GM19467 (cell line): ENCODE results near the gene CABP2.
"Not testable (repeated sequence)": the region's sequence is repeated elsewhere in the genome, so short reads cannot be mapped to it uniquely, and the experiment has no call there.

ENCODE experiments used
- ATAC-seq: cut with Tn5 transposase; IDR thresholded peaks from one replicate; pipeline ENCODE4 v1.9.1; 2021; ENCODE audit warnings: mild to moderate bottlenecking, moderate library complexity; ENCODE audit not compliant: unreplicated experiment

The CABP2 gene

GRCh38 chr11:67539550-67539949, 16.3 kb upstream of the CABP2 start:
- ATAC-seq, result no peak

- no peak for ATAC-seq
These were observed 15.7 kb upstream of the CABP2 start for GRCh38 chr11:67538823-67539505.

DNA sequence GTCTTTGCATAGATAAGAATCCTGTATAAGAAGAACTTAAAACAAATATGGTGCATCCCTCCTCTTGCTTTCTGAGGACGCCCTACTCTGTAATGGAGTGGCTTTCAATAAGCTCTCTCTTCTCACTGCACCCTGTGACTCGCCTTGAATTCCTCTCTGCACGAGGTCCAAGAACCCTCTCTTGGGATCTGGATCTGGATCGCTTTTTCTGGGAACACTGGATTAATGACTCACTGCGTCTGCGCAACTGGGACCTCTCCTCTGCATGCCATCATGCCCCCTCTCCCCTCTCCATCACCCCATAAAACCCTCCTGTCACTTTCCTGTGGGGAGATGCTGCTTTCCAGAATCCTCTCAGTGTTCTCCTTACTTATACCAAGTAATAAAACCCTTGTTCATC, 15.1 kb upstream of the CABP2 start:
- no peak for ATAC-seq

DNA sequence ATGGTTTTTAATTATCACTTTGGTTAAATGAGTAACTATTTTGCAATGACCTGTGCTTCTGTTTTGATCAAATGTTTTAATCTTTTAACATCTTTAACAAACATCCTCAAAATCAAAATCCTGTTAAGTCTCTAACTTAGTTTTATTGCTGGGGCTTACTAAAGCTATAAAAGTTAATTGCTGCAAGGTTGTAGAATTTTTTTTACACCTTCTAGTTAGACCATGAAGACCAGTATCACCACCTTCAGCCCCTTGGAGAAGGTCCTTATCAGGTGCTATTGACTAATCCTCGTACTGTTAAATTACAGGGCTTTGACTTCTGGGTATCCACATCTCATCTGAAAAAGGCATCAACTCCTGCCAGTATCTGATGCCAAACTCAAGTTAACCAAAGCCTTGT, 12.3 kb upstream of the CABP2 start:
- ATAC-seq, result no peak

GRCh38 chr11:67534070-67534679, 10.9 kb upstream of the CABP2 start:
- ATAC-seq, result no peak

- no peak for ATAC-seq
These were observed 9.6 kb upstream of the CABP2 start for GRCh38 chr11:67532889-67533288.

DNA sequence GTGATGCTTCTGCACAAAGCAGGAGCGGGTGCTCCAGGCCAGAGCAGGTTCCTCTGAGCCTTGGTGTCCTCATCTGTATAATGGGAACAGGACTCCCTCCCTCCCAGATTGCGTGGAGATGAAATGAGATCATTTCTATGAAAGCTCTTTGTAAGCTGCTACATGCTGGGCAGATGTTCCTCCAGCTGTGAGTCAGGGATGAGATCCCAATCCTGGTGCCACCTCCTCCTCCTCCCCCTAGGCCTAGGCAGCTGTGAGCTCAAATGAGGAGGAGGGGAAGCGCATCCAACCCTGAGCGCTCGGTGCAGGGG, 7.0 kb upstream of the CABP2 start:
- ATAC-seq, result no peak

DNA sequence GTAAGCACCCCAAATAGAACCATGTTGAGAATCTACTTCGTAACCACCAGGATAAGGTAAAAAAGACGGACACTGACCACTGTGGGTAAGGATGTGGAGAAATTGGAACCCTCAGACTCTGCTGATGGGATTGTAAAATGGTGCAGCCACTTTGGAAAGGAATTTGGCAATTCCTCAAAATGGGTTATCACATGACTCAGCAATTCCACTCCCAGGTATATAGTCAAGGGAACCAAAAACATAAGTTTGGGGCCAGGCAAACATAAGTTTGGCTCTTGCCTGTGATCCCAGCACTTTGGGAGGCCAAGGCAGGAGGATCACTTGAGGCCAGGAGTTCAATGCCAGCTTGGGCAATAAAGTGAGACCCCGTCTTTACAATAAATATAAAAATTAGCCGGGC, 5.1 kb upstream of the CABP2 start:
- no peak for ATAC-seq

- ATAC-seq, result no peak
These were observed 2.2 kb upstream of the CABP2 start for GRCh38 chr11:67525275-67525976.

DNA sequence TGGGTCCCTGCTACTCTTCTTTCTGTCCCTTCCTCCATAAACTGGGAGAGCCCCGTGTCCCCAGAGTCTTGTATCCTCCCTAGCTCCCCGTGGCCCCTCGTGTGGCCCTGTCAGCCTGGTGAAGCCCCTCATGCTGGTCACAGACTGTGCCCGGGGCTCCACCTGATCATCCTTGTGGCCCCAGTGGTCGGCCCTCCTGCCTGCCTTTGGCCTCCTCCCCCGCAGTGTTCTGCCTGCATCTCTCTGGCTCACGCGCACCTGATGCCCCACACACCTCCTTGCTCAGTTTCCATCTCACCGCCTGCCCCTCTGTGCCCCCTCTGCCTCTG, 1.2 kb upstream of the CABP2 start:
- no peak for ATAC-seq

GRCh38 chr11:67523556-67524479, 572 bp upstream of the CABP2 start:
- ATAC-seq, result no peak

- no peak for ATAC-seq
These were observed 908 bp downstream of the CABP2 start for GRCh38 chr11:67522338-67522737.

GRCh38 chr11:67521924-67522323, 1.3 kb downstream of the CABP2 start:
- no peak for ATAC-seq

DNA sequence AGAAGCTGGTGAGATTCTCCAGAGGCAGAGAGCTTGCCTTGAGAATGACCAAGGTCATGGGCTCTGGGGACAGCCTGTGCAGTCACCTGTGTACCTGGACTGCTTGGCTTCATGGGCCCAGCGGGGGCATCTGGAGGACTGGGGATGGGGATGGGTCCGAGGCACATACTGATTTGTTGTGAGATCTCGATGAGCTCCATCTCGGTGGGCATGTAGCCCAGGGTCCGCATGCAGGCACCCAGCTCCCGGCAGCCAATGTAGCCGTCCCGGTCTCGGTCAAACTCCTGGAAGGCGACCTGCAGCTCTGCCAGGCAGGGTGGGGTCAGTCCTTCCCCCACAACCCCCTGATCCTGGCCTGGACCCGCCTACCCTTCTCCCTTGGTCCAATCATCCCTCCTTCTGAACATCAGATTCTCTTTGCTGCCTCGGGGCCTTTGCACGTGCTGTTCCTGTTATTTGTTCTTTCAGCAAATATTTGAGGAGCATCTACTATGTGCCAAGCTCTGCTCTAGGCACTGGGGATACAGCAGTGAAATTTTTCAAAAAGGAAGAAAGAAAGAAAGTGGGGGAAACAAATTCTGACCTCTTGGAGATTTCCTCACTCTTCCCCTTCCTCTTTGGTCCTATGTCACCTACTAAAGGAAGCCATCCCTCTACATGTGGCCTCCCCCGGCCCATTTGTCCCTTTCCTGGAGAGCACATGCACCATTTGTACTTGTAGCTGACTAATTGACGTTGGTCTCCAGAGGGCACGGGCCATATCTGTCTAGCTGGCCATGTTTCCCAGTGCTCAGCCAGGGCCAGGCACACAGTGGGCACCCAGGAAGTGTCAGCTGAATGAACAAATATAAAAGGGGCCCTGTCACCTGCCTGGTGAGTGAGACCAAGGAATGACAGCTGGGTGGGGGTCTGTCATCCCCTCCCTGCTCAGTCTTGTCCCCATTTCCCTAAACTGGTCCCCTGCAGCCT, 2.1 kb downstream of the CABP2 start:
- ATAC-seq, result no peak

DNA sequence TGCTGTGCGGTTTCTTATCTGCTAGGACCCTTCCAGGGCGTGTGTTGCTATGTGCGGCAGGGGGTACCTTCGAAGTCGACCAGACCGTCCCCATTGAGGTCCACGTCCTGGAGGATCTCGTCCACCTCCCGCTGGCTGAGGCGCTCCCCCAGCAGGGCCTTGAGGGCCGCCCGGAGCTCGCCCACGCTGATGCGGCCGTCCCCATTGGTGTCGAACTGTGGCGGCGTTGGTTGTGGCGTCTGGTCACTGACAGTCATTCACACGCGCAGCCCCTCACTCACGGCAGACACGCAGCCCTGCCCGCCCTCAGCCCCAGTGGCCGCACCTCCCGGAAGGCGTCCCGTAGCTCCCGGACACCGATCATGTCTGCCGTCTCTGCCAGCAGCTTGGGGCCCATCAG, 3.5 kb downstream of the CABP2 start:
- no peak for ATAC-seq

DNA sequence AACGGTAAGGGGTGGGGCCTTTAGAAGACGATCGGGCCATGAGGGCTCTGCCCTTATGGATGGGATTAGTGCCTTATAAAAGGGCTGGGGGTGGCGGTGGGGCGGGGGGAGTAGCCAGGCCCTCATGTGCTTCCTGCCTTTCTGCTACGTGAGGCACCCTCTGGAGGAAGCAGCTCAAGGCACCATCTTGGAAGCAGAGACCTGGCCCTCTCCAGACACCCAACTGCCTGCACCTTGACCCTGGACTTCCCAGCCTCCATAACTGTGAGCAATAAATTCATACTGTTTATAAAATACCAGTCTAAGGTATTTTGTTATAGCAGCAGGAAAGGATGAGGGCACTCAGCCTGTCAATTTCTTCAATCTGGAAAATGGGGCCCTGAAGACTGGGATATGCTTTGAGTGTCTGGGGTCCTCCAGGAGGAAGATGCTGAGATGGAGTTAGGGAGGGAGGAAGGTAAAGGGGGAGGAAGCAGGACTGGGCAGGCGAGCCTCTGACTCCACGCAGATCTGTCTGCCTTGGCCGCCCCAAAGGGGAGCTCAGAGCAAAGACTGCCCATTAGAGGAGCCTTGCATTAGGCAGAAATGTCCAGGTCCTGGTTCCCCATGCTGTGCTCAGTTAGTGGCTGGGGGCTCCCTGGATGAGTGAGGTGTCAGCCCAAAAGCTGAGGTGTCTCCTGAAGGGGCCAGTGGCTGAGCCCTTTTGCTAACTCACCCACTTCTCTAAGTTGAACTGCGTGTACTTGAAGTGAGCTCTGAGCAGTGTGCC, 5.3 kb downstream of the CABP2 start:
- no peak for ATAC-seq

- ATAC-seq, result no peak
These were observed 6.4 kb downstream of the CABP2 start for GRCh38 chr11:67516806-67517205.

- no peak for ATAC-seq
These were observed 9.1 kb downstream of the CABP2 start for GRCh38 chr11:67514116-67514515.

DNA sequence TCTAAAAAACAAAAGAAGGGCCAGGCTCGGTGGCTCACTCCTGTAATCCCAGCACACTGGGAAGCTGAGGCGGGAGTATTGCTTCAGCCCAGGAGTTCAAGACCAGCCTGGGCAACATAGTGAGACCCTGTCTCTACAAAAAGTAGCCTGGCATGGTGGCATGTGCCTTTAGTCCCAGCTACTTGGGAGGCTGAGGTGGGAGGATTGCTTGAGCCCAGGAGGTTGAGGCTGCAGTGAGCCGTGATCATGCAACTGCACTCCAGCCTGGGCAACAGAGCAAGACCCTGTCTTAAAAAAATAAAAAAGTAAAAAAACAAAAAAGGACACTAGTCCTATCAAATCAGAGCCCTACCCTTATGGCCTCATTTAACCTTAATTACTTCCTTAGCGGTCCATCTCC, 11.7 kb downstream of the CABP2 start:
- not testable (repeated sequence) for ATAC-seq

DNA sequence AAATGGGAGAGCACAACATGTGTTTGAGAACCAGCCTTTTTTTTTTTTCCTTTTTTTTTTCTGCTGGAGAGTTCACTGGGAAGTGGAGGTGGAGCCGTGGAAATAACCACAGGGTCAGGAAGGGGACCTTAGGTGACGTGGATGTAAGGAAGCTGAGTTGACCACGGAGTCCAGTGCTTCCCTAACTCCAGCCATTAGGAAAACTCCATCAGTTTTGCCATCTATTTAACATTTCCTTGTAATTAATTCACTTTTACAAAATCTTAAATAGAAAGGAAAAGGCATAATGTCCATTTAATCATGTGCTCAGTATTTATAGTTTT, 13.3 kb downstream of the CABP2 start:
- no peak for ATAC-seq
